ENCODE data around the gene RNF5. TPM values are rescaled to one million over a fixed set of nuclear protein-coding genes. Genes with fewer than 3 reads are reported as not detected.

Gene RNF5
- total and polyA plus RNA-seq, 10 donors: 36.0 to 77.8 (median 56.1) TPM

- H3K27me3 ChIP-seq (replicated peaks in 1 of 7): peaks cover 0 to 3% (median 0%) of the 10 kb centered on the region in 7 donors
- WGBS, 5 donors: 87 to 97% (median 89%) methylated on average over 11 to 13 of the region's 13 CpGs
- H3K4me3 ChIP-seq: no peak overlapping the region
- TF ChIP-seq CTCF (IDR thresholded peaks at IDR 0.05 in 8 of 11, conservative IDR thresholded peaks at IDR 0.05 in 3 of 11): no peak
- TF ChIP-seq POLR2A (IDR thresholded peaks at IDR 0.05): no peak
- no peak for TF ChIP-seq POLR2AphosphoS5 (IDR thresholded peaks at IDR 0.05)
- no peaks in the 10 kb centered on the region for H3K9me3 ChIP-seq
- no peak overlapping the region for H3K27ac ChIP-seq
- no peak for DNase-seq
- no peaks in the 10 kb centered on the region for H3K36me3 ChIP-seq
- H3K4me1 ChIP-seq: peaks cover 7 to 15% (median 13%) of the 10 kb centered on the region in 6 donors
- intact Hi-C loops (cut with DNase I; ENCODE audit: low total_unique reads): no loop called here
Measured at GRCh38 chr6:32200711-32201475, 22.7 kb downstream of the RNF5 start.

DNA sequence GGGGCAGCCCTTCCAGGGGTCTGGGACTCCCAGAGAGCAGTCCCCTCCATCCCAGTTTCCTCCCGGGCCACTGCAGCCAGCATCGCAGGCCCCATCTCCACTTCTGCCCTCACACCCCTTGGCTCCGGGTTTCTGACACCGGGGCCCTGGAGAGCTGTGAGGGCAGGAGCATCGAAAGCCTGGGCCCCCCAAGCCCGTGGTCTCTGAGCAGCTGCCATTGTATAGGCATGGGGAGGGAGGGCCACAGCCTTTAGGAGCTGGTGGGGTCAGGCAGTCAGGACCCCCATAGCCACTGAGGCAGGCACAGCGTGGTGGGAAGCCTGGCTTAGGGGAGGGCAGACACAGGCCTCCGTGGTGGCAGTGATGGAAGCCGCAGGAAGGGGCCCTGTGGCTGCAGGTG lies 24.0 kb downstream of the RNF5 start:
- Histone ChIP-seq H3K4me3 (no peak overlapping the region), H3K4me1 (peaks cover under 1 to 6% (median 4%) of the 10 kb centered on the region in 6 donors), H3K36me3 (no peaks in the 10 kb centered on the region), H3K27me3 (replicated peaks in 1 of 7) (peaks cover 0 to 3% (median 0%) of the 10 kb centered on the region in 7 donors), H3K9me3 (no peaks in the 10 kb centered on the region), H3K27ac (no peak overlapping the region)
- intact Hi-C loops (cut with DNase I; ENCODE audit: low total_unique reads): no loop called here
- no peak for DNase-seq
- TF ChIP-seq CTCF (IDR thresholded peaks at IDR 0.05 in 8 of 11, conservative IDR thresholded peaks at IDR 0.05 in 3 of 11): no peak
- TF ChIP-seq POLR2AphosphoS5 (IDR thresholded peaks at IDR 0.05): no peak
- TF ChIP-seq POLR2A (IDR thresholded peaks at IDR 0.05): no peak
- WGBS, 5 donors: 75 to 90% (median 85%) methylated on average over 5 to 9 of the region's 9 CpGs

GRCh38 chr6:32203426-32204267 lies 25.4 kb downstream of the RNF5 start:
- TF ChIP-seq CTCF (IDR thresholded peaks at IDR 0.05 in 8 of 11, conservative IDR thresholded peaks at IDR 0.05 in 3 of 11) (no peak), POLR2A (IDR thresholded peaks at IDR 0.05) (no peak), POLR2AphosphoS5 (IDR thresholded peaks at IDR 0.05) (no peak)
- no peak overlapping the region for H3K4me3 ChIP-seq
- H3K27me3 ChIP-seq (replicated peaks in 1 of 7): peaks cover 0 to 3% (median 0%) of the 10 kb centered on the region in 7 donors
- DNase-seq: no peak
- no peaks in the 10 kb centered on the region for H3K9me3 ChIP-seq
- no peaks in the 10 kb centered on the region for H3K4me1 ChIP-seq
- WGBS, 5 donors: 79 to 94% (median 90%) methylated on average over 4 to 9 of the region's 9 CpGs
- H3K36me3 ChIP-seq: no peaks in the 10 kb centered on the region
- intact Hi-C loops (cut with DNase I; ENCODE audit: low total_unique reads): no loop called here
- H3K27ac ChIP-seq: no peak overlapping the region

DNA sequence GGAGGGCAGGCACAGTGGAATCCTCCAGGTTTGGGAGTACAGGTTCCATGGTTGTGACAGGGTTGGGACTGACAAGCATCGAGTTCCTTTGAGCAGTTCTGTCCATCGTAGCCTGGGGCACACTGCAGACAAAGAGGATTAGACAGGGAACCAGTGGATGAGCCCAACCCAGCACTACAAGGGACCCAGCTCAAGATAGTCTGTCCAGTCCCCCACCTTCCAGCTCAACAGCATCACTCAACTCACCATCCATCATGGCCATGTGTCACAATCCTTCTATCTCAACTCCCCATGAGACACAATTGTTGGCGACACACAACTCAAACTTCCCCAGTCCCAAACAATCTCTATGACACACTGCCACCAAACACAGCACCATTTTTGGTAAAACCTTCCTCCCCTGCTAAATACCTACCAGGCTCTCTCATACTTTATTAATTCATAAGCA lies 26.1 kb downstream of the RNF5 start:
- Histone ChIP-seq H3K4me3 (no peak overlapping the region), H3K9me3 (no peaks in the 10 kb centered on the region), H3K27ac (no peak overlapping the region), H3K4me1 (no peaks in the 10 kb centered on the region), H3K27me3 (replicated peaks in 1 of 7) (peaks cover 0 to 3% (median 0%) of the 10 kb centered on the region in 7 donors), H3K36me3 (no peaks in the 10 kb centered on the region)
- intact Hi-C loops (cut with DNase I; ENCODE audit: low total_unique reads): no loop called here
- WGBS, 5 donors: 79 to 100% (median 94%) methylated on average over 3 of the region's 3 CpGs
- TF ChIP-seq CTCF (IDR thresholded peaks at IDR 0.05 in 8 of 11, conservative IDR thresholded peaks at IDR 0.05 in 3 of 11): no peak
- no peak for TF ChIP-seq POLR2AphosphoS5 (IDR thresholded peaks at IDR 0.05)
- no peak for TF ChIP-seq POLR2A (IDR thresholded peaks at IDR 0.05)
- DNase-seq: no peak
